Neural progenitor cell (in vitro differentiated cells): Measurements from ENCODE around the gene PLEKHA1. TPM values are rescaled to one million over a fixed set of nuclear protein-coding genes. Genes with fewer than 3 reads are reported as not detected.

Source experiments
- DNase-seq: peaks from one replicate; pipeline ENCODE4 v3.0.0-alpha.2; 2016; ENCODE audit warnings: low spot score
- H2AFZ ChIP-seq: fragments of 200-600 bp; sonication (generic); replicated peaks from 2 replicates; pipeline ENCODE4 v1.6.1; 2016; ENCODE audit warnings: antibody characterized with exemption
- H3F3A ChIP-seq: fragments of 200-600 bp; sonication (generic); 2 replicates; pipeline ENCODE4 v1.6.1; 2016; ENCODE audit warnings: antibody characterized with exemption, low read depth
- H3K27ac ChIP-seq: fragments of 200-600 bp; sonication (generic); 2 replicates; pipeline ENCODE4 v1.5.1; 2016; ENCODE audit warnings: mild to moderate bottlenecking
- H3K27me3 ChIP-seq: fragments of 200-600 bp; sonication (generic); 2 replicates; pipeline ENCODE4 v1.6.1; 2016; ENCODE audit warnings: mild to moderate bottlenecking, moderate library complexity
- H3K36me3 ChIP-seq: fragments of 200-600 bp; sonication (generic); 2 replicates; pipeline ENCODE4 v1.5.1; 2016
- H3K4me1 ChIP-seq: fragments of 200-600 bp; sonication (generic); 2 replicates; pipeline ENCODE4 v1.6.1; 2016; ENCODE audit warnings: mixed run types
- H3K4me2 ChIP-seq: fragments of 200-600 bp; sonication (generic); 2 replicates; pipeline ENCODE4 v1.6.1; 2016
- H3K4me3 ChIP-seq: fragments of 200-600 bp; sonication (generic); 2 replicates; pipeline ENCODE4 v1.5.1; 2016
- H3K79me2 ChIP-seq: fragments of 200-600 bp; sonication (generic); 2 replicates; pipeline ENCODE4 v1.6.1; 2016; ENCODE audit warnings: low read depth
- H3K9ac ChIP-seq: fragments of 200-600 bp; sonication (generic); 2 replicates; pipeline ENCODE4 v1.6.1; 2016
- H3K9me3 ChIP-seq: fragments of 200-600 bp; sonication (generic); 2 replicates; pipeline ENCODE4 v1.5.1; 2016; ENCODE audit warnings: low read depth
- H4K20me1 ChIP-seq: fragments of 200-600 bp; sonication (generic); 2 replicates; pipeline ENCODE4 v1.6.1; 2016; ENCODE audit warnings: low read depth
- H3K27ac Mint-ChIP-seq: 3 replicates; pipeline ENCODE4 v1.8.0; 2021; ENCODE audit warnings: mixed read lengths
- H3K27me3 Mint-ChIP-seq: 2 replicates; pipeline ENCODE4 v1.8.0; 2022; ENCODE audit warnings: low read depth, mild to moderate bottlenecking, inconsistent platforms, moderate library complexity, mixed read lengths; ENCODE audit not compliant: insufficient read depth
- H3K36me3 Mint-ChIP-seq: 3 replicates; pipeline ENCODE4 v1.8.0; 2021; ENCODE audit warnings: mixed read lengths
- H3K4me1 Mint-ChIP-seq: 3 replicates; pipeline ENCODE4 v1.8.0; 2021; ENCODE audit warnings: mixed read lengths
- H3K4me3 Mint-ChIP-seq: 3 replicates; pipeline ENCODE4 v1.8.0; 2021; ENCODE audit warnings: mild to moderate bottlenecking, moderate library complexity, mixed read lengths
- H3K9me3 Mint-ChIP-seq: 3 replicates; pipeline ENCODE4 v1.8.0; 2020; ENCODE audit warnings: mixed read lengths
- EZH2 ChIP-seq: fragments of 200-600 bp; sonication (generic); IDR thresholded peaks from 2 replicates; pipeline ENCODE4 v1.6.1; 2017; ENCODE audit warnings: antibody characterized with exemption, mild to moderate bottlenecking, moderate library complexity
- EZH2phosphoT487 ChIP-seq: fragments of 200-600 bp; sonication (generic); IDR thresholded peaks from 2 replicates; pipeline ENCODE4 v1.6.1; 2017; ENCODE audit warnings: antibody characterized with exemption
- total RNA-seq: library from RNA; depleted of rRNA; stranded (reverse); fragments of >200 nt; gene quantifications from 2 replicates; pipeline ENCODE4 v1.2.3, GENCODE V29; 2015; ENCODE audit warnings: low replicate concordance
- TF ChIP-seq, protein P1 (sequence below): fragments of 200-600 bp; sonication (generic); IDR thresholded peaks from 2 replicates; pipeline ENCODE4 v1.5.1; 2017; ENCODE audit warnings: antibody characterized with exemption, mild to moderate bottlenecking

PLEKHA1 gene
- total RNA-seq, 1 donor from 2014 or later: 79.1 TPM

DNA sequence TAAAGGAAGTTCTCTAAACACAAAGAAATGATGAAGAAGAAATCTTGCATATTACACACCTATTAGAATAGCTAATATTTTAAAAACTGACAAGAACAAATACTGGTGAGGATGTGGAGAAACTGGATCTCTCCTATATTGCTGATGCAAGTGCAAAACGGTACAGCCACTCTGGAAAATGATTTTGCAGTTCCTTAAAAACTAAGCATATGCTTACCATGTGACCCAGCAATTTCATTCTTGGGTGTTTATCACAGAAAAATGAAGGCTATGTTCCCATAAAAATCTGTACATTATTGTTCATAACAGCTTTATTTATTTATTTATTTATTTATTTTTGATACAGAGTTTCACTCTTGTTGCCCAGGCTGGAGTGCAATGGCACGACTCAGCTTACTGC, 14.9 kb upstream of the PLEKHA1 start:
- no peak overlapping the region for H3K4me3 ChIP-seq
- Mint-ChIP-seq H3K27ac (no peak overlapping the region), H3K4me3 (no peak overlapping the region), H3K27me3 (peaks cover 5% of the 10 kb centered on the region), H3K36me3 (no peaks in the 10 kb centered on the region), H3K9me3 (peaks cover 15% of the 10 kb centered on the region), H3K4me1 (peaks cover 26% of the 10 kb centered on the region)
- no peaks in the 10 kb centered on the region for H3K9me3 ChIP-seq
- no peak overlapping the region for H3K4me2 ChIP-seq
- no peak overlapping the region for H3K9ac ChIP-seq
- H3K27me3 ChIP-seq: no peaks in the 10 kb centered on the region
- H3K27ac ChIP-seq: no peak overlapping the region
- H3K4me1 ChIP-seq: no peaks in the 10 kb centered on the region
- no peak overlapping the region for H2AFZ ChIP-seq
- H4K20me1 ChIP-seq: no peaks in the 10 kb centered on the region
- no peak for DNase-seq
- no peaks in the 10 kb centered on the region for H3F3A ChIP-seq
- H3K36me3 ChIP-seq: no peaks in the 10 kb centered on the region
- no peaks in the 10 kb centered on the region for H3K79me2 ChIP-seq
- no peak for TF ChIP-seq EZH2
- TF ChIP-seq, protein P1, sequence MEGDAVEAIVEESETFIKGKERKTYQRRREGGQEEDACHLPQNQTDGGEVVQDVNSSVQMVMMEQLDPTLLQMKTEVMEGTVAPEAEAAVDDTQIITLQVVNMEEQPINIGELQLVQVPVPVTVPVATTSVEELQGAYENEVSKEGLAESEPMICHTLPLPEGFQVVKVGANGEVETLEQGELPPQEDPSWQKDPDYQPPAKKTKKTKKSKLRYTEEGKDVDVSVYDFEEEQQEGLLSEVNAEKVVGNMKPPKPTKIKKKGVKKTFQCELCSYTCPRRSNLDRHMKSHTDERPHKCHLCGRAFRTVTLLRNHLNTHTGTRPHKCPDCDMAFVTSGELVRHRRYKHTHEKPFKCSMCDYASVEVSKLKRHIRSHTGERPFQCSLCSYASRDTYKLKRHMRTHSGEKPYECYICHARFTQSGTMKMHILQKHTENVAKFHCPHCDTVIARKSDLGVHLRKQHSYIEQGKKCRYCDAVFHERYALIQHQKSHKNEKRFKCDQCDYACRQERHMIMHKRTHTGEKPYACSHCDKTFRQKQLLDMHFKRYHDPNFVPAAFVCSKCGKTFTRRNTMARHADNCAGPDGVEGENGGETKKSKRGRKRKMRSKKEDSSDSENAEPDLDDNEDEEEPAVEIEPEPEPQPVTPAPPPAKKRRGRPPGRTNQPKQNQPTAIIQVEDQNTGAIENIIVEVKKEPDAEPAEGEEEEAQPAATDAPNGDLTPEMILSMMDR: no peak

DNA sequence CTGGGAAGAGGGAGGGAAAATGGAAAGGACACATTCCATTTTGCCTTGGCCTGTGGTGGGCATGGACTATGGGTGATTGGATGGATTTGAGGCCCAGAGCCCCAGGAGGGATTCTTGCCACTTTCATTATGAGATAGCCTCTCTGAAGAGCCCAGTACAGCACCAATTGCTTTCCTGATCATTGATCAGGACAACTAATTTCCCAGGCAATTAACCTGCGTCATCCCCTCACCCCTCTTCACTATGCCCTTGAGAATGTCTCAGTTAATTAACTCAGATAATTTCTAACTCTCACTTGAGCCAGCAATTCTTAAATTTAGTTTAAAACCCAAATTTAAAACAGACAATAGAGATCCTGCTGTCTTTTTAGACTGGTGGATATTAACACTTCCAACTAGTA, 13.5 kb upstream of the PLEKHA1 start:
- no peak overlapping the region for H3K27ac ChIP-seq
- H3K4me1 ChIP-seq: no peaks in the 10 kb centered on the region
- no peak for DNase-seq
- no peaks in the 10 kb centered on the region for H3K36me3 ChIP-seq
- no peak overlapping the region for H3K9ac ChIP-seq
- no peaks in the 10 kb centered on the region for H3K27me3 ChIP-seq
- H4K20me1 ChIP-seq: no peaks in the 10 kb centered on the region
- H3F3A ChIP-seq: no peaks in the 10 kb centered on the region
- H3K9me3 Mint-ChIP-seq: peaks cover 15% of the 10 kb centered on the region
- no peak overlapping the region for H3K4me3 Mint-ChIP-seq
- peaks cover 26% of the 10 kb centered on the region for H3K4me1 Mint-ChIP-seq
- no peak overlapping the region for H3K4me3 ChIP-seq
- H2AFZ ChIP-seq: no peak overlapping the region
- no peak overlapping the region for H3K27ac Mint-ChIP-seq
- no peaks in the 10 kb centered on the region for H3K36me3 Mint-ChIP-seq
- H3K4me2 ChIP-seq: no peak overlapping the region
- TF ChIP-seq EZH2: no peak
- TF ChIP-seq, protein P1: no peak
- TF ChIP-seq EZH2phosphoT487: no peak
- peaks cover 5% of the 10 kb centered on the region for H3K27me3 Mint-ChIP-seq
- H3K9me3 ChIP-seq: no peaks in the 10 kb centered on the region
- H3K79me2 ChIP-seq: no peaks in the 10 kb centered on the region

DNA sequence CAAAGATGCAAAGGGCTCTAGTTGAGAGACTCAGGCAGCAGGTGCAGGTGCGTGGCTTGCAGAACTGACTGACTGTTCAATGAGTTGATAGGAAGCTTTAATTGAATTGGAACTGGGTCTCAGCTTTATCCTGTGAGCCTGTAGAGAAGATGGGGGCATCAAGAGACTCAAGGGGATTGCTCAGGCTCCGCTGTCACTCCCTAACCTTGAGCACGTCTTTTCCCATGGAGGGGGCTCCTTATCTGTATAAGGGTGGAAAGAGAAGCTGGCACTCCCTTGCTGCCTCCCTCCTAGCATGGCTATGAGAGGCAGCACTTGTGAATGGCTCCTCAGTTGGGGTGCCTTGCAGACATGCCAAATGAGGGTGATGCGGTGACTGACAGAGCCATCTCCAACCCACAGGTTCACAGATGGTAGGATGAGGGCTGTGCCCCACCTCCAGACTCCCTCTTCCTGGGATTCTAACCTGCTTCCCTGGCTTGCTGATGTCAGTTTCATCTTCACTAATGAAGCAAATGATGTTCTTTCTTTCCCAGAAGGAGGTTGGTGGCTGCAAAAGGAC, 12.4 kb upstream of the PLEKHA1 start:
- DNase-seq: no peak
- no peaks in the 10 kb centered on the region for H3K4me1 ChIP-seq
- Mint-ChIP-seq H3K4me3 (no peak overlapping the region), H3K4me1 (peaks cover 26% of the 10 kb centered on the region), H3K36me3 (no peaks in the 10 kb centered on the region), H3K9me3 (peaks cover 19% of the 10 kb centered on the region), H3K27ac (no peak overlapping the region), H3K27me3 (peaks cover 5% of the 10 kb centered on the region)
- H3K79me2 ChIP-seq: no peaks in the 10 kb centered on the region
- no peak overlapping the region for H3K4me3 ChIP-seq
- H4K20me1 ChIP-seq: no peaks in the 10 kb centered on the region
- no peaks in the 10 kb centered on the region for H3F3A ChIP-seq
- no peak overlapping the region for H3K27ac ChIP-seq
- no peaks in the 10 kb centered on the region for H3K36me3 ChIP-seq
- H2AFZ ChIP-seq: no peak overlapping the region
- H3K4me2 ChIP-seq: no peak overlapping the region
- H3K9ac ChIP-seq: no peak overlapping the region
- H3K27me3 ChIP-seq: no peaks in the 10 kb centered on the region
- H3K9me3 ChIP-seq: no peaks in the 10 kb centered on the region
- TF ChIP-seq, protein P1: no peak
- TF ChIP-seq EZH2phosphoT487: no peak
- no peak for TF ChIP-seq EZH2
